ENCODE measurements around the gene CAPZA1. TPM values are rescaled to one million over a fixed set of nuclear protein-coding genes. Genes with fewer than 3 reads are reported as not detected.

CAPZA1 gene
- total and polyA plus RNA-seq, 4 donors = 28.6 to 74.8 (median 48.9) TPM

- no peak for TF ChIP-seq REST (IDR thresholded peaks at IDR 0.05)
Observed at GRCh38 chr1:112711041-112711440, 91.4 kb downstream of the CAPZA1 start (continued).

- Histone ChIP-seq H3K9ac (ENCODE audit: low read depth in 1 of 2, low read length in 2 of 2) (no peak overlapping the region), H3K9me3 (ENCODE audit: control insufficient read depth in 4 of 4, low read length in 3 of 4) (no peaks in the 10 kb centered on the region), H3K4me1 (ENCODE audit: control insufficient read depth in 4 of 4, insufficient read depth in 4 of 4, low read length in 3 of 4) (peaks cover 9 to 37% (median 30%) of the 10 kb centered on the region in 4 donors), H3K36me3 (ENCODE audit: control insufficient read depth in 4 of 4, insufficient read depth in 3 of 4, low read depth in 1 of 4, low read length in 3 of 4) (no peaks in the 10 kb centered on the region), H3K27me3 (ENCODE audit: control insufficient read depth in 4 of 4, insufficient read depth in 4 of 4, low read length in 3 of 4) (no peaks in the 10 kb centered on the region), H3K4me3 (ENCODE audit: low read depth in 1 of 3, low read length in 3 of 3) (no peak overlapping the region), H3K27ac (ENCODE audit: low read depth in 1 of 2, low read length in 2 of 2) (no peak overlapping the region)
- DNase-seq (ENCODE audit: low spot score) = no peak
- 89% methylated on average over 11 of the region's 11 CpGs for WGBS
- no peak for TF ChIP-seq EGR1 (IDR thresholded peaks at IDR 0.05; ENCODE audit: low read depth in 2 of 2)
- no peak for TF ChIP-seq ATF3 (IDR thresholded peaks at IDR 0.05)
- no peak for TF ChIP-seq RAD21 (IDR thresholded peaks at IDR 0.05)
- no peak for TF ChIP-seq FOXA1 (IDR thresholded peaks at IDR 0.05)
- TF ChIP-seq MAX (IDR thresholded peaks at IDR 0.05) = no peak
- TF ChIP-seq TAF1 (conservative IDR thresholded peaks at IDR 0.05) = no peak
- no peak for TF ChIP-seq ZBTB33 (IDR thresholded peaks at IDR 0.05)
- no peak for TF ChIP-seq JUND (IDR thresholded peaks at IDR 0.05)
- TF ChIP-seq SP1 (IDR thresholded peaks at IDR 0.05) = no peak
- TF ChIP-seq RXRA (IDR thresholded peaks at IDR 0.05) = no peak
- TF ChIP-seq REST (IDR thresholded peaks at IDR 0.05) = no peak
- no peak for TF ChIP-seq HNF4G (IDR thresholded peaks at IDR 0.05)
- TF ChIP-seq GABPA (IDR thresholded peaks at IDR 0.05 in 1 of 2, conservative IDR thresholded peaks at IDR 0.05 in 1 of 2) = no peak
- TF ChIP-seq FOXA2 (IDR thresholded peaks at IDR 0.05) = no peak
- TF ChIP-seq HNF4A (conservative IDR thresholded peaks at IDR 0.05) = no peak
- no peak for TF ChIP-seq YY1 (IDR thresholded peaks at IDR 0.05)
- no peak for TF ChIP-seq CTCF (IDR thresholded peaks at IDR 0.05; ENCODE audit: low read depth, low read length, missing input control)
- TF ChIP-seq NR2F2 (IDR thresholded peaks at IDR 0.05) = no peak
Observed at GRCh38 chr1:112711670-112712069, 92.0 kb downstream of the CAPZA1 start.
